Erythroblast (primary cell): ENCODE results near the gene PGGHG.

Experiments used
- GATA1 ChIP-seq: IDR thresholded peaks from 2 replicates; pipeline ENCODE4 v1.6.1; 2011; ENCODE audit warnings: low read depth, mild to moderate bottlenecking, control low read depth, low read length, moderate library complexity
- POLR2A ChIP-seq: IDR thresholded peaks from 2 replicates; pipeline ENCODE4 v1.6.1; 2011; ENCODE audit warnings: mild to moderate bottlenecking, low read length

- no peak for TF ChIP-seq POLR2A
- no peak for TF ChIP-seq GATA1
These were observed 35.0 kb upstream of the PGGHG start for GRCh38 chr11:253886-254270.
